ENCODE measurements around the gene AKT2.

The AKT2 gene

DNA sequence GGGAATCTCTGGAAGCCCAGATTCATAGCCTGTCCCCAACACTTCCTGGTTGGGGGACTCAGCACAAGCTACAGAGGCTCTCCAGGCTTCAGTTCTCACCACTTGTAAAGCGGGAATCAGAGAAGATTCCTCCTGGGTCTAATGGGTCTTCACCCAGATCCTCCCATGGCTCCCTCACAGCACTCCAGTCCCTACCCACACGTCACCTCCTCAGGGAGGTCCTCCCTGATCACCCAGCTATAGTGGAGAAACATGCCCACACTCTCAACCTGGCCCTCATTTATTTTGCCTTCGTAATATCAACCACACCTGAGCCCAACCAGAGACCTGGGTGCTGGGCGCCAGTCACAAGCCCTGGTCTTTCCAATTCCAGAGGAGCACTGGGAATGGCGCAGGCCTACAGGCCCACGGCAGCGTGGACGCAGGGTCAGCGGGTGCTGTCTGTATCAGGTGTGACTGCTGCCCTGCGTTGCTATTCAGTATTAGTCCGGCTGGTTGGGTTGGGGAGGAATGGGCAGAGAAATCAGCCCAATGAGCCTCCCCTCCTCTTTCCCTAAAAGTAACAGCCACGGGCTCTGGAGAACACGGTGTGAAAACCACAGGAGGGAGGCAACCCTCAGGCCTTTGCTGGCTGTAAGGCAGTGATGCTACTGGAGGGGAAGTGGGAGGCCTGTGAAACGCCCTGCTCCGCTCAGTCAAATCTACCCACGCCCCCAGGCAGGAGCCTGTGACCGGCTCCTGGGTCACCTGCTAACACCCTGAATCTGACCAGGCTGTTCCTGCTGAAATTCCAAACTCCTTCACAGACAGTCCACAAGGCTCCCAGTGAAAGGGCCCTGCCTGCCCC lies 5.2 kb downstream of the AKT2 start:
- no peak overlapping the region for H3K4me3 ChIP-seq (ENCODE audit: low read depth, low read length)
- TF ChIP-seq MAX (IDR thresholded peaks at IDR 0.05; ENCODE audit: low read depth, low read length) (no peak), MYC (IDR thresholded peaks at IDR 0.05; ENCODE audit: low read depth, low read length) (no peak), POLR2A (IDR thresholded peaks at IDR 0.05; ENCODE audit: extremely low read depth, insufficient read length) (no peak)
- TF ChIP-seq, protein P1, sequence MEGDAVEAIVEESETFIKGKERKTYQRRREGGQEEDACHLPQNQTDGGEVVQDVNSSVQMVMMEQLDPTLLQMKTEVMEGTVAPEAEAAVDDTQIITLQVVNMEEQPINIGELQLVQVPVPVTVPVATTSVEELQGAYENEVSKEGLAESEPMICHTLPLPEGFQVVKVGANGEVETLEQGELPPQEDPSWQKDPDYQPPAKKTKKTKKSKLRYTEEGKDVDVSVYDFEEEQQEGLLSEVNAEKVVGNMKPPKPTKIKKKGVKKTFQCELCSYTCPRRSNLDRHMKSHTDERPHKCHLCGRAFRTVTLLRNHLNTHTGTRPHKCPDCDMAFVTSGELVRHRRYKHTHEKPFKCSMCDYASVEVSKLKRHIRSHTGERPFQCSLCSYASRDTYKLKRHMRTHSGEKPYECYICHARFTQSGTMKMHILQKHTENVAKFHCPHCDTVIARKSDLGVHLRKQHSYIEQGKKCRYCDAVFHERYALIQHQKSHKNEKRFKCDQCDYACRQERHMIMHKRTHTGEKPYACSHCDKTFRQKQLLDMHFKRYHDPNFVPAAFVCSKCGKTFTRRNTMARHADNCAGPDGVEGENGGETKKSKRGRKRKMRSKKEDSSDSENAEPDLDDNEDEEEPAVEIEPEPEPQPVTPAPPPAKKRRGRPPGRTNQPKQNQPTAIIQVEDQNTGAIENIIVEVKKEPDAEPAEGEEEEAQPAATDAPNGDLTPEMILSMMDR (IDR thresholded peaks at IDR 0.05; ENCODE audit: low read depth, low read length) = no peak
- peak; percentile 23 for DNase-seq (ENCODE audit: low read depth)

- TF ChIP-seq, protein P1 (IDR thresholded peaks at IDR 0.05; ENCODE audit: low read depth, low read length) = no peak
- TF ChIP-seq MAX (IDR thresholded peaks at IDR 0.05; ENCODE audit: low read depth, low read length) (no peak), MYC (IDR thresholded peaks at IDR 0.05; ENCODE audit: low read depth, low read length) (no peak), POLR2A (IDR thresholded peaks at IDR 0.05; ENCODE audit: extremely low read depth, insufficient read length) (no peak)
- no peak overlapping the region for H3K4me3 ChIP-seq (ENCODE audit: low read depth, low read length)
- no peak for DNase-seq (ENCODE audit: low read depth)
These were observed 6.0 kb downstream of the AKT2 start for GRCh38 chr19:40279120-40279551.

- DNase-seq (ENCODE audit: low read depth) = no peak
- no peak overlapping the region for H3K4me3 ChIP-seq (ENCODE audit: low read depth, low read length)
- TF ChIP-seq, protein P1 (IDR thresholded peaks at IDR 0.05; ENCODE audit: low read depth, low read length) = no peak
- no peak for TF ChIP-seq POLR2A (IDR thresholded peaks at IDR 0.05; ENCODE audit: extremely low read depth, insufficient read length)
- no peak for TF ChIP-seq MYC (IDR thresholded peaks at IDR 0.05; ENCODE audit: low read depth, low read length)
- TF ChIP-seq MAX (IDR thresholded peaks at IDR 0.05; ENCODE audit: low read depth, low read length) = no peak
These were observed 6.6 kb downstream of the AKT2 start for GRCh38 chr19:40278361-40279035.

DNA sequence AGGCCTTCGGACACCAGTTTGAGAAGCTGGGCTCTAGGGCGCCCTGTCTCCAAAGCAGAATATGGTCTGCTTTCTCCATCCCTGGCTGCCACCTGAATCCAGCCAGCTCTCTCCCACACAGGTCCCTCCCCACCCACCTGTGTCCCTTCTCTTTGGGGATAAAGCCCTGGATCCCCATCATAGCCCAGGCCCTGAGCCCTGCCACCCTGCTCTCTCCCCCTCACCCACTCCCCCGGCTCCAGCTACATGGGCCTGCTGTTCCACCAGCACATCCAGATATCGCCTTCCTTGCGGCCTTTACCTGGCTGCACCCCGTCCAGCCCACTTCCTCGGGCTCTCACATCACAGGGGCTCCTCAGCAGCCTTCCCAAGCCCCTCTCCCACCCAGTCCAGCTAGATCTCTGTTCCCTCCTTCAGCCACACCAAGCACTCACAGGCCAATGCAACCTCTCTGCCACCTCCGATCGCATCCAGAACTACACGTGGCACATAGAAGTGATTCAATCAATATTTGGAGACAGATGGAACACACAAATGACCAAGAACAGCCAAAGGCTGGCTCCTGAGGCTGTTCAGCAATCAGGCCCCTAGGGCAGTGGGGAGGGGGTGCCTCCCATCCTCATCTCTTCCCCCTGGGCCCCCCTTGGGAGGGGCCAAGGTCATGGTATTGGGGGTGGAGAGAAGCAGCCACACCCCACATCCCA lies 7.6 kb downstream of the AKT2 start:
- TF ChIP-seq MAX (IDR thresholded peaks at IDR 0.05; ENCODE audit: low read depth, low read length) = no peak
- TF ChIP-seq, protein P1 (IDR thresholded peaks at IDR 0.05; ENCODE audit: low read depth, low read length) = no peak
- TF ChIP-seq MYC (IDR thresholded peaks at IDR 0.05; ENCODE audit: low read depth, low read length) = no peak
- no peak for TF ChIP-seq POLR2A (IDR thresholded peaks at IDR 0.05; ENCODE audit: extremely low read depth, insufficient read length)
- DNase-seq (ENCODE audit: low read depth) = no peak
- H3K4me3 ChIP-seq (ENCODE audit: low read depth, low read length) = no peak overlapping the region

DNA sequence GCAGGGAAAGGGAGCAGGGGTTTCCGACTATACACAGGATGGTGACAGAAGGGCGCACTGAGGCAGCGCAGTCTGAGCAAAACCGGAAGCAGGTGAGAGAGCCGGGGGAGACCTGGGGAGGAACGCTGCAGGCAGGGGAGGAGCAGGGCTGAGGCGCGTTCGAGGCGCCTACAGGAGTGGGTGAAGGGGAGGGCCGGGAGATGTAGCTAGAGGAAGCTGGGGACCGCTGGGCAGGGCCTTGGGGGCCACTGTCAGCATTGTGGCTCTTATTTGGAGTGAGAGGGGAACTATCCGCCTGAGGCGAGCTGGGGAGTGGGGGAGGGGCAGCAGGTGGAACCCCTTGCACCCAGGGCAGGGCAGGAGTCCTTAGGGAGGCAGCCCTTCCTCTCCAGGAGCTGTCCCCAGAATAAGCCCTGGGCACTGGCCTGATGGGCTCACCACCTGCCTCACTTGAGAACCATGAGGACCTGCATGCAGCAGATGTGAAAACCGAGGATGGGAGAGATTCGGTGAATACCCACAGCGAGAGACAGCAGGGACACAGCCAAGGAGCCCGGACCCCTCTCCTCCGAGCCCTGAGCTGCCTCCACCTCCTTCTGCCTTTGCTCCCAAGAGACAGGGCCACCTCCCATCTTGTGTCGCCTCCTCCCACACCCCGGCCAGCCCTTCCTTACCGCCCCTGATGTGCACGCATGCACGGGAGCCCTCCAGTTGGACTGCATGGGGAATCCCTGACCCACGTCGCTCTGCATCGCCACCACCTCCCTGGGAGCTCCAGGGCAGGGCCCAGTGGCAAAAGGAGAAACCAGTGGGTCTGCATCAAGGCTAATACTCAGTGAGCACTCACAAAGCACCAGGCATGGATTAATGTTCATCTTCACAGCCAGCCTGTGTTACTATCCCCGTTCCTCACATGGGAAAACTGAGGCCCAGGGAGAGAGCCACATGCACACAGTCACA lies 10.3 kb downstream of the AKT2 start:
- TF ChIP-seq MYC (IDR thresholded peaks at IDR 0.05; ENCODE audit: low read depth, low read length) = no peak
- TF ChIP-seq, protein P1 (IDR thresholded peaks at IDR 0.05; ENCODE audit: low read depth, low read length) = no peak
- no peak for TF ChIP-seq MAX (IDR thresholded peaks at IDR 0.05; ENCODE audit: low read depth, low read length)
- TF ChIP-seq POLR2A (IDR thresholded peaks at IDR 0.05; ENCODE audit: extremely low read depth, insufficient read length) = no peak
- DNase-seq (ENCODE audit: low read depth) = no peak

More for the DNA sequence above, 10.3 kb downstream of the AKT2 start:
- H3K4me3 ChIP-seq (ENCODE audit: low read depth, low read length) = no peak overlapping the region

Measured in NB4 (cell line).